Measurements from ENCODE around the gene TESPA1. TPM values are rescaled to one million over a fixed set of nuclear protein-coding genes. Genes with fewer than 3 reads are reported as not detected.
A peak's percentile ranks its signal among the peaks of the same experiment; 100 is the strongest.

TESPA1 gene
- polyA plus RNA-seq, 1 donor (not counting 4 experiments of a cell fraction or from before 2014, with no cell fraction given): not detected

DNA sequence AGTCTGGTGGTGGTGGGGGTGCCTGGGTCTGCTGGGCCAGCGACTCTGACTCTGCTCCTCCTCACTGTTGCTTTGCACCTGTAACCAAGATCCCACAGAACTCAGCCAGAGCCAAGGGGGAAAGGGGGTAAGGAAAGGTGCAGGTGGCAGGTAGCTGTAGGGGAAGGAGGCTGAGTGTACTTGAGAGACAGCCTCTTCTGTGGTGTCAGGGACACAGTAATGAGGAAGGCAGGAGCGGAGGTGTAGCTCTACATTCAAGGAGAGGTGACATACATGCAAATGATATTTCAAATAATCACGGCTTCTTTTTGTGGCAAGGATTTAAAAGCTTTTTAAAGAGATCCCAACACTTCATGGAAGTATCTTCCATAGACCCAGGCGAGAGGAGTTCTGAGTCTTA, 23.4 kb downstream of the TESPA1 start:
- no peak overlapping the region for H3K9ac ChIP-seq (ENCODE audit: control insufficient read depth, extremely low read depth, insufficient read depth, low read length)
- no peak overlapping the region for H3K27ac ChIP-seq (ENCODE audit: control insufficient read depth, insufficient read depth, low read length)
- DNase-seq (ENCODE audit: low read depth, low spot score): no peak
- TF ChIP-seq, protein P1, sequence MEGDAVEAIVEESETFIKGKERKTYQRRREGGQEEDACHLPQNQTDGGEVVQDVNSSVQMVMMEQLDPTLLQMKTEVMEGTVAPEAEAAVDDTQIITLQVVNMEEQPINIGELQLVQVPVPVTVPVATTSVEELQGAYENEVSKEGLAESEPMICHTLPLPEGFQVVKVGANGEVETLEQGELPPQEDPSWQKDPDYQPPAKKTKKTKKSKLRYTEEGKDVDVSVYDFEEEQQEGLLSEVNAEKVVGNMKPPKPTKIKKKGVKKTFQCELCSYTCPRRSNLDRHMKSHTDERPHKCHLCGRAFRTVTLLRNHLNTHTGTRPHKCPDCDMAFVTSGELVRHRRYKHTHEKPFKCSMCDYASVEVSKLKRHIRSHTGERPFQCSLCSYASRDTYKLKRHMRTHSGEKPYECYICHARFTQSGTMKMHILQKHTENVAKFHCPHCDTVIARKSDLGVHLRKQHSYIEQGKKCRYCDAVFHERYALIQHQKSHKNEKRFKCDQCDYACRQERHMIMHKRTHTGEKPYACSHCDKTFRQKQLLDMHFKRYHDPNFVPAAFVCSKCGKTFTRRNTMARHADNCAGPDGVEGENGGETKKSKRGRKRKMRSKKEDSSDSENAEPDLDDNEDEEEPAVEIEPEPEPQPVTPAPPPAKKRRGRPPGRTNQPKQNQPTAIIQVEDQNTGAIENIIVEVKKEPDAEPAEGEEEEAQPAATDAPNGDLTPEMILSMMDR (optimal IDR thresholded peaks at IDR 0.05 in 1 of 3, IDR thresholded peaks at IDR 0.05 in 1 of 3, conservative IDR thresholded peaks at IDR 0.05 in 1 of 3; ENCODE audit: extremely low read depth in 1 of 3, insufficient read depth in 2 of 3, low read length in 3 of 3): no peak
- TF ChIP-seq EZH2 (IDR thresholded peaks at IDR 0.05; ENCODE audit: low read length): no peak
- no peak overlapping the region for H2AFZ ChIP-seq (ENCODE audit: control insufficient read depth, low read length)
- H3K27me3 ChIP-seq (ENCODE audit: control insufficient read depth, extremely low read depth, insufficient read depth, low read length): no peaks in the 10 kb centered on the region
- H3K4me1 ChIP-seq (ENCODE audit: control insufficient read depth, extremely low read depth, insufficient read depth, low read length): no peaks in the 10 kb centered on the region
- H3K9me1 ChIP-seq (ENCODE audit: control insufficient read depth, extremely low read depth, insufficient read depth, low read length): no peaks in the 10 kb centered on the region
- H3K4me2 ChIP-seq (ENCODE audit: control insufficient read depth, extremely low read depth, insufficient read depth, low read depth, low read length): no peak overlapping the region
- no peaks in the 10 kb centered on the region for H3K36me3 ChIP-seq (ENCODE audit: control insufficient read depth in 2 of 2, extremely low read depth in 1 of 2, insufficient read depth in 2 of 2, low read length in 2 of 2)
- no peaks in the 10 kb centered on the region for H3K79me2 ChIP-seq (ENCODE audit: control insufficient read depth, insufficient read depth, low read length)
- dilution Hi-C loops (cut with MboI; ENCODE audit: extremely low pct_ligation_motif_present, low sequenced_read_pairs): no loop called here
- no peak overlapping the region for H3K4me3 ChIP-seq (ENCODE audit: control insufficient read depth in 2 of 3, extremely low read depth in 1 of 3, insufficient read depth in 2 of 3, low read depth in 1 of 3, low read length in 3 of 3)
- H3K9me3 ChIP-seq (ENCODE audit: control insufficient read depth, low read depth, low read length): no peaks in the 10 kb centered on the region
- H4K20me1 ChIP-seq (ENCODE audit: control insufficient read depth, extremely low read depth, insufficient read depth, low read length): no peaks in the 10 kb centered on the region
- FAIRE-seq: no peak

DNA sequence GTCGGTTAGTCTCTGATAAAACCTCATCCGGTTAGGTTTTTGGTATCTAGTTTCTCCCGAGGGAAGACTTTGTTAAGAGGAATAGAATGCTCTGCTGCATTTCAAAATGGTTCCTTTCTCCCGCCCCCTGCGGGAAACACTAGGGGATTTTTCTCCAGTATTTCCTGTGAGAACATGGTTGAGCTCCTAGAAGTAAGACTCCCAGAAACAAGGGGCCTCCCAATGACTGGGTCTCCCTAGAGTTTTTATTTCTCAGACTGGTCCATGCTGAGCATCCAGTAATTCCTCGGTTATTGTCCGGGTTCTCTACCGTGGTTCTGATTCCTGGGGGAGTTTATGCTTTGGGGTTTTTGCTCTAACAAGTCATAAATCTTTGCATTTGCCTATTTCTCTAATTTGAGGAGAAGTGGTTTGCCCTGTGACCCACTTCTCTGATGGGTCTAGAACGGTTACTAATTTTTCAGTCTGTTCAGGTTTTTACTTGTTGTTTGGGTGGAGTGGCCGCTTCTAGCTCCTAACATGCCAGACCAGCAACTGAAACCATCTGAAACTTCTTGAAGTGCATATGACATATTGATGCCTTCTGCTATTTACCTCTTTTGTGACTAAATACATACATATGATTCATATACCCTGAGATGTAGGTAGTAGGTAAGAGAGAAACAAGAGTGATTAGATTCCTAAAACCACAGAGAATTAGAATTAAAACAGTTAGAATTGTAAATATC, 25.1 kb downstream of the TESPA1 start:
- no peaks in the 10 kb centered on the region for H3K9me1 ChIP-seq (ENCODE audit: control insufficient read depth, extremely low read depth, insufficient read depth, low read length)
- no peaks in the 10 kb centered on the region for H3K36me3 ChIP-seq (ENCODE audit: control insufficient read depth in 2 of 2, extremely low read depth in 1 of 2, insufficient read depth in 2 of 2, low read length in 2 of 2)
- H3K4me1 ChIP-seq (ENCODE audit: control insufficient read depth, extremely low read depth, insufficient read depth, low read length): no peaks in the 10 kb centered on the region
- dilution Hi-C loops (cut with MboI; ENCODE audit: extremely low pct_ligation_motif_present, low sequenced_read_pairs): no loop called here
- no peak for DNase-seq (ENCODE audit: low read depth, low spot score)
- no peak overlapping the region for H3K4me3 ChIP-seq (ENCODE audit: control insufficient read depth in 2 of 3, extremely low read depth in 1 of 3, insufficient read depth in 2 of 3, low read depth in 1 of 3, low read length in 3 of 3)
- H3K27me3 ChIP-seq (ENCODE audit: control insufficient read depth, extremely low read depth, insufficient read depth, low read length): no peaks in the 10 kb centered on the region
- H3K9me3 ChIP-seq (ENCODE audit: control insufficient read depth, low read depth, low read length): no peaks in the 10 kb centered on the region
- peak overlapping the region; percentile 10 for H2AFZ ChIP-seq (ENCODE audit: control insufficient read depth, low read length)
- no peak overlapping the region for H3K27ac ChIP-seq (ENCODE audit: control insufficient read depth, insufficient read depth, low read length)
- H3K79me2 ChIP-seq (ENCODE audit: control insufficient read depth, insufficient read depth, low read length): no peaks in the 10 kb centered on the region
- FAIRE-seq: no peak
- H4K20me1 ChIP-seq (ENCODE audit: control insufficient read depth, extremely low read depth, insufficient read depth, low read length): no peaks in the 10 kb centered on the region
- TF ChIP-seq, protein P1 (optimal IDR thresholded peaks at IDR 0.05 in 1 of 3, IDR thresholded peaks at IDR 0.05 in 1 of 3, conservative IDR thresholded peaks at IDR 0.05 in 1 of 3; ENCODE audit: extremely low read depth in 1 of 3, insufficient read depth in 2 of 3, low read length in 3 of 3): no peak
- no peak for TF ChIP-seq EZH2 (IDR thresholded peaks at IDR 0.05; ENCODE audit: low read length)
- H3K4me2 ChIP-seq (ENCODE audit: control insufficient read depth, extremely low read depth, insufficient read depth, low read depth, low read length): no peak overlapping the region
- H3K9ac ChIP-seq (ENCODE audit: control insufficient read depth, extremely low read depth, insufficient read depth, low read length): no peak overlapping the region

All from keratinocyte (primary cell).